Neuronal stem cell (in vitro differentiated cells): Measurements from ENCODE around the gene VAPB.

Source experiments
- DNase-seq: peaks from one replicate; pipeline ENCODE4 v3.0.0-alpha.2; 2013; ENCODE audit warnings: low spot score
- H2AFZ ChIP-seq: one replicate; pipeline ENCODE4 v1.6.1; 2013; ENCODE audit warnings: mild to moderate bottlenecking, low read length, inconsistent platforms
- H2AK5ac ChIP-seq: 2 replicates; pipeline ENCODE4 v1.6.1; 2013; ENCODE audit warnings: low read depth, mild to moderate bottlenecking, inconsistent platforms, low read length, moderate library complexity, mixed read lengths
- H2BK120ac ChIP-seq: 2 replicates; pipeline ENCODE4 v1.6.1; 2013; ENCODE audit warnings: low read depth, mild to moderate bottlenecking, inconsistent platforms, low read length, moderate library complexity, mixed read lengths
- H2BK12ac ChIP-seq: one replicate; pipeline ENCODE4 v1.6.1; 2013; ENCODE audit warnings: low read length, inconsistent platforms
- H2BK15ac ChIP-seq: 2 replicates; pipeline ENCODE4 v1.6.1; 2013; ENCODE audit warnings: mild to moderate bottlenecking, low read length, inconsistent platforms, mixed read lengths
- H2BK5ac ChIP-seq: one replicate; pipeline ENCODE4 v1.6.1; 2013; ENCODE audit warnings: inconsistent platforms, mild to moderate bottlenecking, low read length, moderate library complexity
- H3K14ac ChIP-seq: one replicate; pipeline ENCODE4 v1.6.1; 2013; ENCODE audit warnings: low read length, inconsistent platforms
- H3K18ac ChIP-seq: 2 replicates; pipeline ENCODE4 v1.6.1; 2013; ENCODE audit warnings: low read length, inconsistent platforms
- H3K23ac ChIP-seq: 2 replicates; pipeline ENCODE4 v1.6.1; 2013; ENCODE audit warnings: low read depth, mild to moderate bottlenecking, mixed read lengths, low read length, inconsistent platforms; ENCODE audit not compliant: poor library complexity
- H3K27ac ChIP-seq: replicated peaks from 3 replicates; pipeline ENCODE4 v1.5.1; 2013; ENCODE audit warnings: low read length, inconsistent platforms
- H3K27me3 ChIP-seq, 3 experiments: 2 replicates each; pipeline ENCODE4 v1.6.1; 2013; ENCODE audit warnings: low read length in 3 of 3, mild to moderate bottlenecking in 2 of 3, inconsistent platforms in 1 of 3, low read depth in 1 of 3, mixed read lengths in 1 of 3, moderate library complexity in 1 of 3; ENCODE audit not compliant: control insufficient read depth in 3 of 3, insufficient read depth in 3 of 3
- H3K36me3 ChIP-seq, 2 donors: replicated peaks in 1 of 2; 2 replicates each; pipeline ENCODE4 v1.6.1; 2013; ENCODE audit warnings: low read length in 2 of 2; ENCODE audit not compliant: control insufficient read depth in 2 of 2, insufficient read depth in 2 of 2
- H3K4ac ChIP-seq: 2 replicates; pipeline ENCODE4 v1.6.1; 2013; ENCODE audit warnings: inconsistent platforms, mild to moderate bottlenecking, low read length, moderate library complexity
- H3K4me1 ChIP-seq, 2 donors: 1 replicate in 1 of 2; 2 replicates in 1 of 2; pipeline ENCODE4 v1.6.1; 2013; ENCODE audit warnings: low read length in 2 of 2, low read depth in 1 of 2; ENCODE audit not compliant: control insufficient read depth in 2 of 2, insufficient read depth in 1 of 2
- H3K4me2 ChIP-seq: one replicate; pipeline ENCODE4 v1.6.1; 2013; ENCODE audit warnings: mild to moderate bottlenecking, low read length, inconsistent platforms; ENCODE audit not compliant: insufficient read depth, poor library complexity, severe bottlenecking
- H3K4me3 ChIP-seq, 2 donors: 2 replicates each; pipeline ENCODE4 v1.5.1; 2013; ENCODE audit warnings: low read length in 2 of 2, mild to moderate bottlenecking in 2 of 2, inconsistent platforms in 1 of 2, moderate library complexity in 1 of 2
- H3K79me1 ChIP-seq: one replicate; pipeline ENCODE4 v1.6.1; 2013; ENCODE audit warnings: low read depth, mild to moderate bottlenecking, inconsistent platforms, low read length, moderate library complexity
- H3K9ac ChIP-seq: one replicate; pipeline ENCODE4 v1.6.1; 2013; ENCODE audit warnings: mild to moderate bottlenecking, low read depth, low read length, inconsistent platforms; ENCODE audit not compliant: poor library complexity
- H3K9me3 ChIP-seq, 2 donors: replicated peaks in 1 of 2; 2 replicates each; pipeline versions ENCODE3 to v1.6.1; 2013; ENCODE audit warnings: low read length in 2 of 2, mild to moderate bottlenecking in 2 of 2, inconsistent platforms in 1 of 2, low read depth in 1 of 2, mixed read lengths in 1 of 2, moderate library complexity in 1 of 2; ENCODE audit not compliant: control insufficient read depth in 2 of 2, insufficient read depth in 1 of 2
- H4K8ac ChIP-seq: one replicate; pipeline ENCODE4 v1.6.1; 2013; ENCODE audit warnings: low read depth, mild to moderate bottlenecking, inconsistent platforms, low read length, moderate library complexity
- H4K91ac ChIP-seq: one replicate; pipeline ENCODE4 v1.6.1; 2013; ENCODE audit warnings: low read length, low read depth, mild to moderate bottlenecking, inconsistent platforms; ENCODE audit not compliant: poor library complexity
- WGBS, 2 donors: extraction: QIAGEN DNeasy Blood & Tissue Kit; methylation state at CpG; one replicate each; pipeline ENCODE4 v1.1.7; 2013; ENCODE audit warnings: missing lambda C conversion rate in 2 of 2, mixed read lengths in 1 of 2; ENCODE audit not compliant: insufficient read length in 2 of 2, insufficient replicate concordance in 1 of 2; ENCODE audit errors: extremely low coverage in 2 of 2; 5-methylcytosine and 5-hydroxymethylcytosine counted together

Gene VAPB

GRCh38 chr20:58467572-58468527 is 78.8 kb downstream of the VAPB start:
- Histone ChIP-seq H3K9ac (no peak overlapping the region), H3K9me3 (no peaks in the 10 kb centered on the region), H3K4me2 (no peak overlapping the region), H3K14ac (no peak overlapping the region), H4K8ac (no peak overlapping the region), H4K91ac (no peak overlapping the region), H3K4ac (no peak overlapping the region), H2BK12ac (no peak overlapping the region), H3K4me1 (peaks cover 0 to 2% of the 10 kb centered on the region in 2 donors), H2BK15ac (no peak overlapping the region), H2AK5ac (peak overlapping the region; percentile 57), H2BK5ac (no peak overlapping the region), H3K4me3 (no peak overlapping the region), H3K18ac (peak overlapping the region; percentile 27), H3K36me3 (no peaks in the 10 kb centered on the region), H3K27me3 (no peaks in the 10 kb centered on the region), H3K27ac (no peak overlapping the region), H2BK120ac (no peak overlapping the region), H3K79me1 (no peaks in the 10 kb centered on the region), H3K23ac (no peak overlapping the region), H2AFZ (no peak overlapping the region)
- DNase-seq, result no peak
- no CpG with 5 or more reads among the region's 28 CpGs for WGBS, 2 donors

- no peak overlapping the region for H2BK15ac ChIP-seq
- no peaks in the 10 kb centered on the region for H3K27me3 ChIP-seq
- no peak overlapping the region for H3K18ac ChIP-seq
- WGBS, 2 donors, result no CpG with 5 or more reads among the region's 12 CpGs
- H4K8ac ChIP-seq, result peak overlapping the region; percentile 73
- peaks cover 0 to 2% of the 10 kb centered on the region in 2 donors for H3K4me1 ChIP-seq
- H2BK120ac ChIP-seq, result no peak overlapping the region
- no peak overlapping the region for H3K14ac ChIP-seq
- no peaks in the 10 kb centered on the region for H3K79me1 ChIP-seq
- no peak overlapping the region for H2BK12ac ChIP-seq
- H3K4me3 ChIP-seq, result peak overlapping the region in 1 of 2 donors; percentile 46
- no peak overlapping the region for H2AFZ ChIP-seq
- no peak overlapping the region for H3K4ac ChIP-seq
- no peak overlapping the region for H3K9ac ChIP-seq
- H2BK5ac ChIP-seq, result no peak overlapping the region
- H4K91ac ChIP-seq, result no peak overlapping the region
- H3K4me2 ChIP-seq, result no peak overlapping the region
- H3K9me3 ChIP-seq, result no peaks in the 10 kb centered on the region
- H3K36me3 ChIP-seq, result no peaks in the 10 kb centered on the region
- H2AK5ac ChIP-seq, result no peak overlapping the region
- H3K27ac ChIP-seq, result no peak overlapping the region
- H3K23ac ChIP-seq, result no peak overlapping the region
- no peak for DNase-seq
Observed at GRCh38 chr20:58469616-58470015, 80.6 kb downstream of the VAPB start.

GRCh38 chr20:58470336-58471192 is 81.5 kb downstream of the VAPB start:
- Histone ChIP-seq H2BK12ac (no peak overlapping the region), H3K23ac (peak overlapping the region; percentile 36), H2BK120ac (no peak overlapping the region), H3K4ac (no peak overlapping the region), H3K18ac (peak overlapping the region; percentile 33), H2BK5ac (no peak overlapping the region), H3K36me3 (no peaks in the 10 kb centered on the region), H3K4me1 (no peaks in the 10 kb centered on the region), H3K27me3 (no peaks in the 10 kb centered on the region), H2AK5ac (peak overlapping the region; percentile 32), H3K4me3 (no peak overlapping the region), H2BK15ac (no peak overlapping the region), H2AFZ (no peak overlapping the region), H3K79me1 (no peaks in the 10 kb centered on the region), H3K27ac (no peak overlapping the region), H4K91ac (no peak overlapping the region), H3K9ac (no peak overlapping the region), H3K9me3 (no peaks in the 10 kb centered on the region), H4K8ac (no peak overlapping the region), H3K14ac (no peak overlapping the region), H3K4me2 (no peak overlapping the region)
- WGBS, 2 donors, result no CpG with 5 or more reads among the region's 19 CpGs
- no peak for DNase-seq
